Measurements from ENCODE around the gene HIPK2.

Gene HIPK2

GRCh38 chr7:139646566-139646965 lies 131.2 kb downstream of the HIPK2 start:
- no peak for DNase-seq
- in situ Hi-C loops (cut with MboI; ENCODE audit: low pct_unique_long_range_greater_than_20kb, low sequenced_read_pairs) = loop anchor here (25.0 kb wide), 1 partner anchor 366 kb away; no protein-coding TSS in a partner anchor

- in situ Hi-C loops (cut with MboI; ENCODE audit: low pct_unique_long_range_greater_than_20kb, low sequenced_read_pairs) = loop anchor here (25.0 kb wide), 1 partner anchor 366 kb away; no protein-coding TSS in a partner anchor
- peak; percentile 75 for DNase-seq
Measured at GRCh38 chr7:139645572-139646523, 131.9 kb downstream of the HIPK2 start.

- no peak for DNase-seq
- in situ Hi-C loops (cut with MboI; ENCODE audit: low pct_unique_long_range_greater_than_20kb, low sequenced_read_pairs) = loop anchor here (25.0 kb wide), 1 partner anchor 368 kb away; no protein-coding TSS in a partner anchor
Measured at GRCh38 chr7:139643951-139644585, 133.7 kb downstream of the HIPK2 start.

GRCh38 chr7:139642283-139642682 lies 135.5 kb downstream of the HIPK2 start:
- in situ Hi-C loops (cut with MboI; ENCODE audit: low pct_unique_long_range_greater_than_20kb, low sequenced_read_pairs) = loop anchor here (25.0 kb wide), 1 partner anchor 370 kb away; no protein-coding TSS in a partner anchor
- no peak for DNase-seq

- in situ Hi-C loops (cut with MboI; ENCODE audit: low pct_unique_long_range_greater_than_20kb, low sequenced_read_pairs) = loop anchor here (25.0 kb wide), 1 partner anchor 371 kb away; no protein-coding TSS in a partner anchor
- no peak for DNase-seq
Measured at GRCh38 chr7:139641337-139641992, 136.3 kb downstream of the HIPK2 start.

DNA sequence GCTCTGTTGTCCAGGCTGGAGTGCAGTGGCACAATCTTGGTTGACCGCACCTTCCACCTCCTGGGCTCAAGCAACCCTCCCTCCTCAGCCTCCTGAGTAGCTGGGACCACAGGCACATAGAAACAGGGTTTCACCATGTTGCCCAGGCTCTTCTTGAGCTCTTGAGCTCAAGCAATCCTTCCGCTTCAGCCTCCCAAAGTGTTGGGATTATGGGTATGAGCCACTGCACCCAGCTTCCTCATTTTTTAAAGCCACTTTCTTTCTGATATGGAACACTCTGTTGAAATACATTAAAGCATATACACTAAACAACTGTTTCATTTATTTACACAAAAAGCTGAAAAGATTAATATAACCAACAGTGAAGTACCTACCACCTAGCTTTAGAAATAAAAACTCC lies 137.1 kb downstream of the HIPK2 start:
- DNase-seq = no peak
- in situ Hi-C loops (cut with MboI; ENCODE audit: low pct_unique_long_range_greater_than_20kb, low sequenced_read_pairs) = loop anchor here (25.0 kb wide), 1 partner anchor 372 kb away; no protein-coding TSS in a partner anchor

DNA sequence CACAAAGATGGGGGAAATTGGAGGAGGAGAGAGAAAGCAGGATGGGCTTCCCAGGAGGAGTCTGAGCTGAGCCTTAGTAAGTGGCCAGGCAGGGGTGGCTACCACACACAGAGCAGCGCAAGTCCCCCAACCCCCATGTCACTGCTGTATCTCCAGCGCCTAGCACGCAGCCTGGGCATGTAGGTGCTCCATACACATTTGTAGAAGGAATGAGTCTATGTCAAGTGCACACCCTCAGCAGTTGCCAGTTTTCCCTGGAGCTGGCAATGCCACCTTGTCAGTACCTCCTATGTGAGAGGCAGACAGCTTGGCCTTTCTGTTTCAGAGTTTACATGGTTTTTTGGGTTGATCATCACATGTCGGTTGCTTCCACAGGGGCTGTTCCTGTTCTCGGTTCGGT lies 138.2 kb downstream of the HIPK2 start:
- DNase-seq = no peak
- in situ Hi-C loops (cut with MboI; ENCODE audit: low pct_unique_long_range_greater_than_20kb, low sequenced_read_pairs) = loop anchor here (25.0 kb wide), 1 partner anchor 373 kb away; no protein-coding TSS in a partner anchor

GRCh38 chr7:139635526-139636302 lies 142.1 kb downstream of the HIPK2 start:
- DNase-seq = peak; percentile 40
- in situ Hi-C loops (cut with MboI; ENCODE audit: low pct_unique_long_range_greater_than_20kb, low sequenced_read_pairs) = loop anchor here (25.0 kb wide), 1 partner anchor 377 kb away; no protein-coding TSS in a partner anchor

DNA sequence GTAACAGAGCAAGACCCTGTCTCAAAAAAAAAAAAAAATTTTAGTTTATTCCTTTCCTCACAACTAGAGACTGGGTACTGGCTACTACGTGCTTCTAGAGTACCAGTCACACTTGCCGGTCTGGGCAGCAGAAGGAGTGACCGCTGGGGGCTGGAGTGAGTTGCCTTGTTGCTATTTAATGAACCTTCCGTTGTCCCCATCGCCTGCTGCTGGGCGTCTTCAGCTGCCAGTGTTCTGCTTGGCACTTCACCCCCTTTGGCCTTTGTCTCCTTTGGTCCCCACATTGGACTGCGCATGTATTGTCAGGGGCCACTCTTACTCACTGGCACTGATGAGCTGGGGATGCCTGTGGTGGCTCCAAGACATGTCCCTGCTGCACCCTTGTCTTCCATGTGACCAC lies 143.7 kb downstream of the HIPK2 start:
- in situ Hi-C loops (cut with MboI; ENCODE audit: low pct_unique_long_range_greater_than_20kb, low sequenced_read_pairs) = loop anchor here (25.0 kb wide), 1 partner anchor 378 kb away; no protein-coding TSS in a partner anchor
- no peak for DNase-seq

DNA sequence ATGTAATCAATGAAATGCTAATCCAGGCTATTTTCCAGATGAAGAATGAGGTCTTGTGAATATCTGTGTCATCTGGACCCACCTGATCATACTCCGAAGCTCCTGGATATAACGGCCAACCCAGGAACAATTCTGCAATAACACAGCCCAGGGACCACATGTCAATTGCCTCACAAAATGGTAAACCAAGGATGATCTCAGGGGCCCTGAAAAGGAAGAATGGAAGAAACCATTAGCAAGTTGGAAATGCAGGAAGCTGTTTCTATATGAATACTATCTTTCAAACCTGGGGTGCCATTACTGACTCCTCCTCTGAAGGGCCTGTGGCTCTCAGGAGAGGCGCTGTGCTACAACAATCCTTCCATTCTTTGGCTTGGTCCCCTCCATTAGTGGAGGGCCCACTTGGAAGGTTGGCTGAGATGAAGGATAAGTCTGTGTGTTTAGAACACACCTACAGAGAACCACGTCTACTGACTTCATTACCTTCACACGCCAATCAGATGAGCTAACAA lies 146.2 kb downstream of the HIPK2 start:
- in situ Hi-C loops (cut with MboI; ENCODE audit: low pct_unique_long_range_greater_than_20kb, low sequenced_read_pairs) = loop anchor here (25.0 kb wide), 1 partner anchor 381 kb away; no protein-coding TSS in a partner anchor
- no peak for DNase-seq

- in situ Hi-C loops (cut with MboI; ENCODE audit: low pct_unique_long_range_greater_than_20kb, low sequenced_read_pairs) = loop anchor here (25.0 kb wide), 1 partner anchor 381 kb away; no protein-coding TSS in a partner anchor
- no peak for DNase-seq
Measured at GRCh38 chr7:139630643-139631519, 146.9 kb downstream of the HIPK2 start.

GRCh38 chr7:139629392-139630082 lies 148.3 kb downstream of the HIPK2 start:
- in situ Hi-C loops (cut with MboI; ENCODE audit: low pct_unique_long_range_greater_than_20kb, low sequenced_read_pairs) = loop anchor here (25.0 kb wide), 1 partner anchor 383 kb away; no protein-coding TSS in a partner anchor
- no peak for DNase-seq

- no peak for DNase-seq
Measured at GRCh38 chr7:139627831-139628230, 150.0 kb downstream of the HIPK2 start.

DNA sequence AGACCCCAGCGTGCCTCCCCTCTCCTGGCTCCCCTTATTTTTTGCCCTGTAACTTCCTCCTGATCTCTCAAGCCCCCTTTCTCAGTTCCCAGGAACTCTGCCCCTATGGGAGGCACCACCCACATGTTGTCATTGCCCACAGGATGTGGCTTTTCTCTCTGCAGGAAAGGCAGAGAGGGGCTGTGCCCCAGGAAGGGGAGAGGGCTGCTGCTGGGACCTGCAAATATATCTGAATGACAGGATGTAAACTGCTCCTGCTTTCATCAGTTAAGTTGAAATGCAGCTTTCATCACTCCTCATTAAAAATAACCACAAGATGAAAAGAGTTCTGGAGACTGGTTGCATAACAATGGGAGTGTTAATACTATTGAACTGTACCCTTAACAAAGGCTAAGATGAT lies 151.0 kb downstream of the HIPK2 start:
- DNase-seq = peak; percentile 86
- in situ Hi-C loops (cut with MboI; ENCODE audit: low pct_unique_long_range_greater_than_20kb, low sequenced_read_pairs) = loop anchor here (25.0 kb wide), 1 partner anchor 385 kb away; no protein-coding TSS in a partner anchor

More at GRCh38 chr7:139627831-139628230, 150.0 kb downstream of the HIPK2 start:
- in situ Hi-C loops (cut with MboI; ENCODE audit: low pct_unique_long_range_greater_than_20kb, low sequenced_read_pairs) = loop anchor here (25.0 kb wide), 1 partner anchor 384 kb away; no protein-coding TSS in a partner anchor

DNA sequence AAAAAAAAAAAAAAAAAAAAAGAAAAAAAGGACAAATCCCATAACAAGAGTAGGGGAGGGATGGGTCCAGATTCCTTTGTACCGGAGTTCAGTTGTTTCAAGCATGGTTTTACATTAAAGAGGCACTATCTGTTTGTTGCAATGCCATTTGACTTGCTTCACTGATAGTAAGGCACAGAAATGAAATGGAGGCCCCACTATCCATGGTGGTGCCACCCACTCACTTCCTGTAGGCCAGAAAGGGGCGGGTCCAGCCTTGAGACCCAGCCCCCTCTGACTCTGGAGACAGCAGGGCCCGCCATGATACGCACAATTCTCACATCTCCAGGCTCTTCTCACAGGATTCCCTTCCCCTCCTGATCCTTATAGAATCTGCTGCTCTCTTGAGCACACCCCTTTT lies 154.3 kb downstream of the HIPK2 start:
- in situ Hi-C loops (cut with MboI; ENCODE audit: low pct_unique_long_range_greater_than_20kb, low sequenced_read_pairs) = loop anchor here (25.0 kb wide), 1 partner anchor 714 kb away; no protein-coding TSS in a partner anchor
- no peak for DNase-seq

DNA sequence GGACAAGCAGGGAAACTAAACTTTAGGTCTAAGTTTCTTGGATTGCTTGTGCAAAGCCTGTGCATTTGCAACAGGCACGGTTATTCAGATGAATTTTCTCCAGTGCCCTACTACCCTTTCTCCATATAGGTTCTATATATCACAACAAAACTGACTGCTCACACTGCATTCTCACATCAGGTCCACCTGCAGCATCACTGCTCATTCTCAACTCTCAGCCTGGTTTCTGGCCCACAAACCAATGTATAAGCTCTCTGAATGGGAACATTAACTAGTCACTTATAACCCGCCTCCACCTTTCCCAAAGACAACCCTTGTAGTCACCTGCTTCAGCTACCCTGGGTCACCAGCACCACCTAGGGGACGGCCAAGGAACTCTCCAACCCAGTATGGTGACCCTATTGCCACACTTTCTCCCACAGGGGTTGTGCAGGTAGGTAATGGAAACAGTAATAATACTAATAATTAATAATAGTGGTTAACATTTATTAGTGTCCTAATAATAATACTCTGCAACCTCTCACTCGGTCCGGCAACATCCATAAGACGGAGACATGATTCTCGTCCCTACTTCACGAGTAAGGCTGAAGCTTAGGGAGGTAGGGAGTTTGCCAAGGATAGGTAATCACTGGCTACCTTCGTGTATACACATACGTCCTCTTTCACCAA lies 157.0 kb downstream of the HIPK2 start:
- DNase-seq = peak; percentile 46
- in situ Hi-C loops (cut with MboI; ENCODE audit: low pct_unique_long_range_greater_than_20kb, low sequenced_read_pairs) = loop anchor here (25.0 kb wide), 1 partner anchor 716 kb away; no protein-coding TSS in a partner anchor
